Mesenchymal stem cell (in vitro differentiated cells and primary cell): ENCODE data around the gene MAP3K13.

Experiments used
- DNase-seq: peaks from one replicate; pipeline ENCODE4 v3.0.0-alpha.2; 2013
- H2AFZ ChIP-seq: one replicate; pipeline ENCODE4 v1.6.1; 2013; ENCODE audit warnings: low read depth, mild to moderate bottlenecking, control low read depth, inconsistent platforms, low read length, moderate library complexity
- H2AK5ac ChIP-seq: 2 replicates; pipeline ENCODE4 v1.6.1; 2013; ENCODE audit warnings: low read length, moderate library complexity, mild to moderate bottlenecking, inconsistent platforms; ENCODE audit not compliant: severe bottlenecking
- H2BK120ac ChIP-seq: one replicate; pipeline ENCODE4 v1.6.1; 2013; ENCODE audit warnings: low read depth, mild to moderate bottlenecking, inconsistent platforms, low read length, moderate library complexity
- H2BK12ac ChIP-seq, 2 experiments: one replicate each; pipeline ENCODE4 v1.6.1; 2013; ENCODE audit warnings: inconsistent platforms in 2 of 2, low read length in 2 of 2, mild to moderate bottlenecking in 2 of 2, moderate library complexity in 2 of 2, control low read depth in 1 of 2
- H2BK15ac ChIP-seq: one replicate; pipeline ENCODE4 v1.6.1; 2013; ENCODE audit warnings: mild to moderate bottlenecking, low read depth, inconsistent platforms; ENCODE audit not compliant: poor library complexity, severe bottlenecking
- H2BK5ac ChIP-seq: 2 replicates; pipeline ENCODE4 v1.6.1; 2013; ENCODE audit warnings: low read depth, mild to moderate bottlenecking, low read length, control low read depth, inconsistent platforms; ENCODE audit not compliant: poor library complexity, severe bottlenecking
- H3K14ac ChIP-seq, 2 experiments: one replicate each; pipeline ENCODE4 v1.6.1; 2013; ENCODE audit warnings: inconsistent platforms in 2 of 2, low read length in 2 of 2, control low read depth in 1 of 2, mild to moderate bottlenecking in 1 of 2, moderate library complexity in 1 of 2
- H3K18ac ChIP-seq, 2 experiments: one replicate each; pipeline ENCODE4 v1.6.1; 2013; ENCODE audit warnings: inconsistent platforms in 2 of 2, low read length in 2 of 2, control low read depth in 1 of 2, low read depth in 1 of 2, mild to moderate bottlenecking in 1 of 2
- H3K23ac ChIP-seq, 2 experiments: one replicate each; pipeline ENCODE4 v1.6.1; 2013; ENCODE audit warnings: inconsistent platforms in 2 of 2, low read length in 2 of 2, mild to moderate bottlenecking in 2 of 2, moderate library complexity in 2 of 2, control low read depth in 1 of 2
- H3K27ac ChIP-seq: 2 replicates; pipeline ENCODE4 v1.5.1; 2013; ENCODE audit warnings: mild to moderate bottlenecking, moderate library complexity, low read length, control low read depth, inconsistent platforms; ENCODE audit not compliant: poor library complexity, severe bottlenecking
- H3K27me3 ChIP-seq, 2 experiments: 2 replicates each; pipeline versions ENCODE4 v1.6.1 to v1.7.0; 2013; ENCODE audit warnings: low read length in 2 of 2, mild to moderate bottlenecking in 2 of 2, moderate library complexity in 2 of 2, control low read depth in 1 of 2, inconsistent platforms in 1 of 2; ENCODE audit not compliant: control insufficient read depth in 1 of 2, insufficient read depth in 1 of 2
- H3K36me3 ChIP-seq, 2 experiments: 2 replicates each; pipeline versions ENCODE4 v1.6.1 to v1.7.0; 2013; ENCODE audit warnings: low read length in 2 of 2, control low read depth in 1 of 2, inconsistent platforms in 1 of 2, low read depth in 1 of 2, mild to moderate bottlenecking in 1 of 2; ENCODE audit not compliant: insufficient read depth in 2 of 2, control insufficient read depth in 1 of 2
- H3K4ac ChIP-seq, 2 experiments: one replicate each; pipeline ENCODE4 v1.6.1; 2013; ENCODE audit warnings: inconsistent platforms in 2 of 2, low read length in 2 of 2, mild to moderate bottlenecking in 2 of 2, moderate library complexity in 2 of 2, control low read depth in 1 of 2, low read depth in 1 of 2
- H3K4me1 ChIP-seq: 2 replicates; pipeline ENCODE4 v1.6.1; 2013; ENCODE audit warnings: low read depth, low read length, control low read depth; ENCODE audit not compliant: control insufficient read depth, insufficient read depth
- H3K4me2 ChIP-seq: 2 replicates; pipeline ENCODE4 v1.6.1; 2013; ENCODE audit warnings: low read length, mild to moderate bottlenecking, inconsistent platforms; ENCODE audit not compliant: poor library complexity, severe bottlenecking
- H3K4me3 ChIP-seq, 2 experiments: 2 replicates each; pipeline versions ENCODE4 v1.5.1 to v1.7.0; 2013; ENCODE audit warnings: low read length in 2 of 2, mild to moderate bottlenecking in 2 of 2, control low read depth in 1 of 2, low read depth in 1 of 2; ENCODE audit not compliant: insufficient read depth in 1 of 2
- H3K79me1 ChIP-seq: replicated peaks from 2 replicates; pipeline ENCODE4 v1.6.1; 2013; ENCODE audit warnings: mild to moderate bottlenecking, control low read depth, low read length, inconsistent platforms; ENCODE audit not compliant: poor library complexity, severe bottlenecking
- H3K9ac ChIP-seq: 2 replicates; pipeline ENCODE4 v1.7.0; 2013; ENCODE audit warnings: mild to moderate bottlenecking, low read length, moderate library complexity
- H3K9me3 ChIP-seq: 2 replicates; pipeline ENCODE4 v1.7.0; 2013; ENCODE audit warnings: mild to moderate bottlenecking, low read length; ENCODE audit not compliant: control insufficient read depth
- H4K8ac ChIP-seq: one replicate; pipeline ENCODE4 v1.6.1; 2013; ENCODE audit warnings: inconsistent platforms, mild to moderate bottlenecking, low read length, moderate library complexity
- H4K91ac ChIP-seq: one replicate; pipeline ENCODE4 v1.6.1; 2013; ENCODE audit warnings: mild to moderate bottlenecking, low read length, inconsistent platforms
- WGBS: methylation state at CpG from one replicate; pipeline ENCODE4 v1.1.7; 2013; ENCODE audit warnings: mixed read lengths; 5-methylcytosine and 5-hydroxymethylcytosine counted together

Gene MAP3K13

GRCh38 chr3:185330238-185330637 lies 32.7 kb upstream of the MAP3K13 start:
- Histone ChIP-seq H3K4me3 (no peak overlapping the region), H3K4ac (no peak overlapping the region), H2AK5ac (no peak overlapping the region), H3K9ac (no peak overlapping the region), H4K91ac (no peak overlapping the region), H2BK15ac (no peak overlapping the region), H4K8ac (no peak overlapping the region), H3K14ac (no peak overlapping the region), H3K18ac (no peak overlapping the region), H2BK120ac (no peak overlapping the region), H3K79me1 (peaks cover 16% of the 10 kb centered on the region), H3K36me3 (no peaks in the 10 kb centered on the region), H2BK5ac (no peak overlapping the region), H3K23ac (no peak overlapping the region), H3K9me3 (no peaks in the 10 kb centered on the region), H2AFZ (no peak overlapping the region), H3K4me1 (no peaks in the 10 kb centered on the region), H3K4me2 (no peak overlapping the region), H3K27ac (no peak overlapping the region), H2BK12ac (no peak overlapping the region), H3K27me3 (no peaks in the 10 kb centered on the region)
- no peak for DNase-seq
- WGBS = 81% methylated on average over 6 of the region's 6 CpGs

DNA sequence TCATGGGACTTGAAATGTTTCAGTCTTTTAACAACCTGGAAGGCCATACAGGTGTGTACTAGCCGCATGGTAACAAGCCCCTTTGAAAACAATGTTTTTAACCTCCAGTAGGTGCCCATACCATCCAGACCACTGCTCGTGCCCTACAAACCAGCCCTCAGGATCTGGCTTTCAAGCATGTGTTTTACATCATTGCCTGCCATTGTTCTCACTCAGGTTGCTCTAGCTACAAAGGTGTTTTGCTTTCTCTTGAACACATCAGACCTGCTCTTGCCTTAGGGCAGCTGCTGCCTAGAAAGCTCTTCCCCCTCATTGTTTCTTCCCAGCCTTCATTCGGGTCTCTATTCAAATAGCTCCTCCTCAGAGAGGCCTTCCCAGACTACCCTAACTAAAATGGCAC lies 32.3 kb upstream of the MAP3K13 start:
- no peak overlapping the region for H2BK5ac ChIP-seq
- no peak overlapping the region for H4K91ac ChIP-seq
- peaks cover 13% of the 10 kb centered on the region for H3K79me1 ChIP-seq
- no peak overlapping the region for H2AFZ ChIP-seq
- H3K18ac ChIP-seq = no peak overlapping the region
- H3K4me2 ChIP-seq = no peak overlapping the region
- H3K9me3 ChIP-seq = no peaks in the 10 kb centered on the region
- H3K36me3 ChIP-seq = no peaks in the 10 kb centered on the region
- H3K27ac ChIP-seq = no peak overlapping the region
- no peak for DNase-seq
- H2AK5ac ChIP-seq = peak overlapping the region; percentile 55
- no peak overlapping the region for H3K4me3 ChIP-seq
- H3K9ac ChIP-seq = no peak overlapping the region
- no peaks in the 10 kb centered on the region for H3K4me1 ChIP-seq
- whole genome bisulfite sequencing = 94% methylated on average over 3 of the region's 3 CpGs
- no peaks in the 10 kb centered on the region for H3K27me3 ChIP-seq
- H2BK120ac ChIP-seq = no peak overlapping the region
- H3K4ac ChIP-seq = no peak overlapping the region
- no peak overlapping the region for H3K14ac ChIP-seq
- no peak overlapping the region for H4K8ac ChIP-seq
- no peak overlapping the region for H3K23ac ChIP-seq
- H2BK15ac ChIP-seq = no peak overlapping the region
- H2BK12ac ChIP-seq = no peak overlapping the region

DNA sequence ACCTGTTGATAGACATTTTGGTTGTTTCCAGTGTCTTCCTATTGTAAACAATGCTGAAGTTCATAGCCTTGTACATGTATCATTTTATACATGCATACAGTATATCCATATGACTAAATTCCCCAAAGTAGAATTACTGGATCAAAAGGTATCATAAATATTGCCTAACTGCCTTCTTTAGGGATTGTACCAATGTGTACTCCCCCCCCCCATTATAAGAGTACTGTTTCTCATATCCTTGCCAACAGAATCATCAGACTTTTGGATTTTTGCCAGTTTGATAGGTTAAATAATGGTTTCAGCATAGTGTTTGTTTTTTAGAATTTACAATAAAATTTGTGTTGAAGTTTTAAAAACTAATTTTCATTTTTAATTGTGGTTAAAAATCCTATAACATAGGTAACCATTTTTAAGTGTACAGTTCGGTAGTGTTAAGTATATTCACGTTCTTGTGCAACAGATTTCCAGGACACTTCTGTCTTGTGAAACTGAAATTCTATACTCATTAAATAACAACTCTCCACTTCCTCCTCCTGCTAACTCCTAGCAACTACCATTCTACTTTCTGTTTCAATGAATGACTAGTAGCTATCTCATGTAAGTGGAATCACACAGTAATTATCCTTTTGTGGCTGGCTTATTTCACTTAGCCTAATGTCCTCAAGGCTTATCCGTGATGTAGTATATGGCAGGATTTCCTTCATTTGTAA lies 30.8 kb upstream of the MAP3K13 start:
- Histone ChIP-seq H2BK5ac (no peak overlapping the region), H3K4me3 (no peak overlapping the region), H3K9ac (no peak overlapping the region), H3K14ac (no peak overlapping the region), H2BK12ac (no peak overlapping the region), H3K27ac (peak overlapping the region; percentile 44), H3K79me1 (peaks cover 7% of the 10 kb centered on the region), H3K9me3 (no peaks in the 10 kb centered on the region), H2BK120ac (no peak overlapping the region), H3K23ac (no peak overlapping the region), H3K36me3 (no peaks in the 10 kb centered on the region), H3K27me3 (no peaks in the 10 kb centered on the region), H2BK15ac (no peak overlapping the region), H3K4me2 (no peak overlapping the region), H3K4ac (no peak overlapping the region), H2AK5ac (no peak overlapping the region), H2AFZ (no peak overlapping the region), H4K91ac (no peak overlapping the region), H3K4me1 (no peaks in the 10 kb centered on the region), H3K18ac (no peak overlapping the region), H4K8ac (no peak overlapping the region)
- peak; percentile 84 for DNase-seq
- no CpG with 5 or more reads among the region's 3 CpGs for WGBS

DNA sequence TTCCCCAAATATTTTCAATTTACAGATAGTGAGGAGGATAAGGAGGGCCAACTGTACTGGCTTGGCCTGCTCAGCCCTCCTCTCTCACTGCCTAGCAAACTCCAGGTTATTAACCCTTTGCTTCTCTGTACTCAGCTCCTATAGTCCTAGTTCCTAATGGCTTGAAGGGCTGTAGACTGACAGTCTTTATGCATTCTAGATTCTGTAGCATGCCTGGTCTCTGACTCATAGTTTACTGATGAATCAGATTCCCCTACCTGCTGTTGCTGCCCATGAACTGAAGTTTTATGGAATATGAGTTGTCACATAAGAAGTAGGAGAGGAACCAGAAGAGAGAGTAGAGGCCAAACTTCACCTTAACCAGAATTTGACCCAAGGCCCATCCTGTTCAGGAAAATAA lies 27.1 kb upstream of the MAP3K13 start:
- Histone ChIP-seq H2BK12ac (no peak overlapping the region), H3K27ac (peak overlapping the region; percentile 54), H3K9ac (no peak overlapping the region), H2AFZ (no peak overlapping the region), H2BK15ac (no peak overlapping the region), H3K4me3 (no peak overlapping the region), H3K79me1 (peaks cover under 1% of the 10 kb centered on the region), H3K23ac (no peak overlapping the region), H3K14ac (no peak overlapping the region), H3K9me3 (no peaks in the 10 kb centered on the region), H3K4ac (no peak overlapping the region), H4K8ac (no peak overlapping the region), H2AK5ac (no peak overlapping the region), H4K91ac (no peak overlapping the region), H2BK5ac (no peak overlapping the region), H3K27me3 (no peaks in the 10 kb centered on the region), H3K18ac (no peak overlapping the region), H3K4me1 (peaks cover 2% of the 10 kb centered on the region), H2BK120ac (no peak overlapping the region), H3K36me3 (no peaks in the 10 kb centered on the region), H3K4me2 (no peak overlapping the region)
- DNase-seq = peak; percentile 41
